NCI-H510A (cell line): ENCODE measurements around the gene SMARCAL1.

Experiments used
- DNase-seq: peaks from one replicate; lab custom pipeline; 2025; lab: John Stamatoyannopoulos, UW

The SMARCAL1 gene

DNA sequence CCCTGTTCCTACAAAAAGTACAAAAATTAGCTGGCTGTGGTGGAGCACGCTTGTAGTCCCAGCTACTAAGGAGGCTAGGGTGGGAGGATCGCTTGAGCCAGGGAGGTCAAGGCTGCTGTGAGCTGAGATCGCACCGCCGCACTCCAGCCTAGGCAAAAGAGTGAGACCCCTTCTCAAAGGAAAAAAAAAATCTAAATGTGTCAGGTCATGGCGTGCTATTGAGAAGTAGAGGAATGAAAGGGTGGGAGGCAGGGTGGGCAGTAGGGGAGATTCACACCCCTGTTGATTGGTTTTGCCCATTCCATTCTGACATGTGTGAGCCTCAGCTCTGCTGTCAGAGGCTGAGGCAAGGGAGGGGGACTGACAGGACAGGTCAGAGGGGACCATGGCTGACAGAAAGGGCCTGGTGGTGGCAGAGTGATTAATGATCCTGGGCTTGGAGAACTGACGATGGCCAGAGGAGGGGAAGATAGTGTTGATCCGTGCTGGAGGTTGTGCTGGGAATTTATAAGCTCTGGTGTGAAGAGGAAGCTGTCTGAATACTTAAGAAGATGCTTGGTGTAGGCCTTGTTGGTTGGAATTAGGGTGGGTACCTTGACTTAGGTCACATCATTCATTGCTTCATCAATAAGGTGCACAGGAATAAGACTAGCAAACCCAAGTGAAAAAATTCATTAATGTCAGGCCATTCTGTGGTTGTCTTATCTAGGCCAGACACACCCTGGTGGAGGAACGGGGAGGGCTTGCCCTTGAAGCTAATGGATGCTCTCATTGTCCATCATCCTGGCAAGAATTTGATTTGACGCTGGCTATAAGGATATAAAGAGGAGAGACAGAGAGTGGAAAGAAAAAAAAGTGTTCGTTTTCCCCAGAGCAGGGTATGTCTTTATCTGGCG lies 19.1 kb upstream of the SMARCAL1 start:
- DNase-seq, result no peak

DNA sequence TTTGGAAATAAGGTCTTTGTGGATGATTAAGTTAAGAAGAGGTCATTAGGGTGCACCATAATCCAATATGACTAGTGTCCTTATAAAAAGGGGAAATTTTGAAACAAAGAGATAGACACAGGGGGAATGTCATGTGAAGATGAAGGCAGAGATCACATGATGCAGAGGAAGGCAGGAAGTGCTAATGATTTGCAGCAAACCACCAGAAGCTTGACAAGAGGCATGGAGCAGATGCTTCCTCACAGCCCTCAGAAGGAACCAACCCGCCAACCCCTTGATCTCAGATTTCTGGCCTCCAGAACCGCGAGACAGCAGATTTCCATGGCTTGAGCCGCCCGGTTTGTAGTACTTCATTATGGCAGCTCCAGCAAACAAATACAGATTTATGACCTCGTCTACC lies 17.4 kb upstream of the SMARCAL1 start:
- no peak for DNase-seq

- DNase-seq, result no peak
Observed at GRCh38 chr2:216399621-216400020, 12.7 kb upstream of the SMARCAL1 start.

- no peak for DNase-seq
Observed at GRCh38 chr2:216402751-216403150, 9.5 kb upstream of the SMARCAL1 start.

DNA sequence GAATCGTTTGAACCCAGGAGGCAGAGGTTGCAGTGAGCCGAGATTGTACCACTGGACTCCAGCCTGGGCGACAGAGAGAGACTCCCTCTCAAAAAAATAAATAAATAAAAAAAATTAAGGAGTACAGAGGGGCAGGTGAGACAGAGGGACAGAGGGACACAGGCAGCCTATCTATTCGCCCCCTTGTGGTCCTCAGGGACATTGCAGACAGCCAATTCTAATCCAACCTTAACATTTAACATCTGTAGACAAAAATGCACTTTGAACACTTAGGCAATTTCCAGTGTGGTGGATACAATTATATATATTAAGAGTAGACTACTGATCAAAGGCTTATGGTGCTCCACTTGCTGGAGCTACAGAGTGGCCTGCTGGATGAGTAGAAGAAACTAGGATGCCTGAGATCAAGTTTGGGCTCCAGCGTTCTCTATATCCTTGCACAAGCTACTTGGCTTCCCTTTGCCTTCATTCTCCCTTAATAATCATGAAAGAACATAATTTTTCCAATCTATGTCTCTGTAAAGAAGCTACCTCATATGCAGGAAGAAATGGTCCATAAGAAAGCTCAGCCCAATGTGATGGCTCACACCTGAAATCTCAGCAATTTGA lies 8.2 kb upstream of the SMARCAL1 start:
- no peak for DNase-seq

GRCh38 chr2:216405588-216405987 lies 6.7 kb upstream of the SMARCAL1 start:
- DNase-seq, result no peak

- no peak for DNase-seq
Observed at GRCh38 chr2:216406826-216407225, 5.5 kb upstream of the SMARCAL1 start.

GRCh38 chr2:216408426-216409290 lies 3.6 kb upstream of the SMARCAL1 start:
- DNase-seq, result no peak

DNA sequence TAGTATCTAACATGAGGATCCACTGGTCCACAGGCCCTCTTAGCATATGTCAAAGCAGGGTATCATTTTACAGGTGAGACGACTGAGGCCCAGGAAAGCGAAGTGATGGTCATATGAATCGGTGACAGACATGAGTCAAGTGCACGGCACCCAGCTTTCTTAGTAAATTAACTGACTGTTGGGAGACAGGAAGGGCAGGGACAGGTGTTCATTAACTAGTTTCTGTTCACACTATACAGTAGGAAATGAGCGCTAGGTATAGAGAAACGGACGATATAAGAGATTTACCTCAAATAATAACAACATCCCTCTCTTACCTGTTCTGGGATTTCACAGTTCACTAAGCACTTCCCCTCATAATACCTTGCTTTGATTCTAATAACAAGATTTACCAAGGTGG lies 1.7 kb upstream of the SMARCAL1 start:
- no peak for DNase-seq

DNA sequence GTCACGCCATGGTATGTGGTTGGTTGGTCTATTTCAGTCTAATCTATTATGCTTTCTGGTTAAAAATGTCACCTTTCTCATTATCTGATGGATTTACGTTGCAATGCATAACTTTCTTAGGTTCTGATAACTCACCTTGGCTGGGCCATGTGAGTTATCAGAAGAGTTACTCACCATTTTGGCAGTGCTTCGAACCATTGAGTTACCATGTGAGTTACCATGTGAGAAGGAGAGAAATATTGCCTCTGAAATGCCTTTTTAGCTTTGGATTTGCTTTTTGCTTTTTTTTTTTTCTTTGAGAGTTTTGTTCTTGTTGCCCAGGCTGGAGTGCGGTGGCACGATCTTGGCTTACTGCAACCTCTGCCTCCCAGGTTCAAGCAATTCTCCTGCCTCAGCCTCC lies 1.6 kb downstream of the SMARCAL1 start:
- no peak for DNase-seq

- no peak for DNase-seq
Observed at GRCh38 chr2:216414772-216415319, 2.6 kb downstream of the SMARCAL1 start.

DNA sequence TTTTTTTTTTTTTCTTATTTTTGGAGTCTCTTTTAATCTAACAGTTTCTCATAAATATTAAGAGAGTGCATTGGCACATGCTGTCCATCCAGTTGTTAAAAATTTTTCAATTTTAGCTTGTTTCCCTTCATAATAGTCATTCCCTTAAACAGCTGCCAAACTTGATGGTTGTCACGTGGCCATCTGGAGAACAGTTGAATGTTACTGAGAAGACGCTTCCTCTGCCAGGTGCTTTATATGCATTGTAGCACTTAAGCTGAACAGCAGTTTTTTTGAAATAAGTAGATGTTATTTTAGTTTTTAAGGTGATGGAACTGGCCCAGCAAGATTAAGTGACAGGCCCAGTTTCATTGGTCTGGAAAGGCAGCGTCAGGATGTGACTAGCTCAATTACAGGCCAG lies 3.3 kb downstream of the SMARCAL1 start:
- no peak for DNase-seq

GRCh38 chr2:216416571-216417307 lies 4.5 kb downstream of the SMARCAL1 start:
- DNase-seq, result no peak

DNA sequence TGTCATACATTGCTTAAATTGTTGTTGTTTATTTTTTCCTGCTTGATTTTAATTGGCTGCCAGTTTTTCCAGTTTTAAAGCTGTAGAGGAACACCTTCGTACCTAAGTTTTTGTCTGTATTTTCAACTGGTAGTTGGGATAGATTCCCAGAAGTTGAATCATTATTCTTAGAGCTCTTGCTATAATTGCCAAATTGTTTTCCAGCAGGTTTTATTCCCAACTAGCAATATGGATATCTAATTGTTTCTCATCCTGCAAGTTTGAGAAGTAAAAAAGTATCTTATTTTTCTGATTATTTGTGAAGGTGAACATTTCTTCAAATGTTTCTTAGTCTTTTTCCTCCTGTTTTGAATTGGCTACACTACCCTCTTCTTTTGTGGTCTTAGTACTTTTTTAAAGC lies 6.7 kb downstream of the SMARCAL1 start:
- DNase-seq, result no peak

- no peak for DNase-seq
Observed at GRCh38 chr2:216420367-216421101, 8.2 kb downstream of the SMARCAL1 start.

- DNase-seq, result no peak
Observed at GRCh38 chr2:216423071-216423470, 10.8 kb downstream of the SMARCAL1 start.

DNA sequence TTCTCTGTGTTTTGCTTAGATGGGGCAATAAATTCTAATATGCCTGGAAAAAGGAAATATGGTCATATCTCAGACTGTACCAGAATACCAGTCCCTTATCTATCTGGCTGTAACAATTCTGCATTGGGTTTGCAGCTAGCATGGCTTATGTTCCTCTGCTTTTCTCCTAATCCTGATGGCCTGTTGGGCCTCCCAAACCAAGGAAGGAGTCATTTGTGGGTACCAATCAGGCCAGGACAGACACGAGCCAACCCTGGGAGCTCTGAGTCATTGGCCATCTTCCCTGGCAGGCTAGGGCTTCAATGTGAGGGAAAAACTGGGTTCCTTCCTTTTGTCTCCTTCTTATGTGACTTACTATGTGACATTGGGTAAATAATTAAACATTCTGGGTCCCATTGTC lies 12.0 kb downstream of the SMARCAL1 start:
- no peak for DNase-seq

DNA sequence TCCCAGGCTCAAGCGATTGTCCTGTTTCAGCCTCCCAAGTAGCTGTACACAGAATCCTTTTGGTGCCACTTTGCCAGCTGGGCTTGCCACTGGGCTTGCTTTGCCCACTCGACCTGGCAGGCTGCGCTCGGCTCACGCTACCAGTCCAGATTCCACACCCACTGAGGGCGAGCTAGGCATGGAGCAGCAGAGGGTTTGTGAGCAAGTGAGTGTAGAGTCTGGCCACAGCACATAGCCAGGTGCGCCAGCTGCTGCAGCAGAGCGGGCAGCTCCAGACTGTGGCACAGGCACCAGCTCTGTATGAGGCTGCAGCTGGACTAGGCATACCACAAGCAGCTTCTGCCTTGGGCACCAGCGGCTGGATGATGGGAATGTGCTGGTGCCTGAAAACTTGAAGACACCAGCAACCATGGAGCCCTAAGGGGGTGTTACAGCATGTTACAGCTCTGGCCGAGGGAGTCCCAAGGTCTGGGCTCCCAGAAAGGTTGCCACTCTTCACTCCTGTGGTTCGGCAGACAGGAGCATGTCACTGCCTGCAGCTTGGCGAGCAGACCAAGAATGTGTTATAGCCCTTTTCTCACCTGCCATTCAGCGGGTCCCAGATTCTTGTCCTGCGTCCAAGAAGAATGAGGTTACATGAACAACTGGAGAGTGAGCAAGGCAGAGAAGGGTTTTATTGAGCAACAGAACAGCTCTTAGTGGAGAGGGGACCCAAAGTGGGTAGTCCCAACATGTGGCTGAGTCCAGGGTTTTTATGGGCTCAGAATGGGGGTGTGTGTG lies 12.9 kb downstream of the SMARCAL1 start:
- no peak for DNase-seq

- no peak for DNase-seq
Observed at GRCh38 chr2:216426166-216426777, 14.0 kb downstream of the SMARCAL1 start.

- DNase-seq, result no peak
Observed at GRCh38 chr2:216426938-216427337, 14.7 kb downstream of the SMARCAL1 start.
